HG02840 (cell line): ENCODE measurements around the gene KLK15.

Source experiments
- ATAC-seq: cut with Tn5 transposase; IDR thresholded peaks from one replicate; pipeline ENCODE4 v1.9.1; 2021; ENCODE audit warnings: mild to moderate bottlenecking, moderate library complexity, moderate number of reproducible peaks; ENCODE audit not compliant: unreplicated experiment, low FRiP score

The KLK15 gene, protein sequence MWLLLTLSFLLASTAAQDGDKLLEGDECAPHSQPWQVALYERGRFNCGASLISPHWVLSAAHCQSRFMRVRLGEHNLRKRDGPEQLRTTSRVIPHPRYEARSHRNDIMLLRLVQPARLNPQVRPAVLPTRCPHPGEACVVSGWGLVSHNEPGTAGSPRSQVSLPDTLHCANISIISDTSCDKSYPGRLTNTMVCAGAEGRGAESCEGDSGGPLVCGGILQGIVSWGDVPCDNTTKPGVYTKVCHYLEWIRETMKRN

DNA sequence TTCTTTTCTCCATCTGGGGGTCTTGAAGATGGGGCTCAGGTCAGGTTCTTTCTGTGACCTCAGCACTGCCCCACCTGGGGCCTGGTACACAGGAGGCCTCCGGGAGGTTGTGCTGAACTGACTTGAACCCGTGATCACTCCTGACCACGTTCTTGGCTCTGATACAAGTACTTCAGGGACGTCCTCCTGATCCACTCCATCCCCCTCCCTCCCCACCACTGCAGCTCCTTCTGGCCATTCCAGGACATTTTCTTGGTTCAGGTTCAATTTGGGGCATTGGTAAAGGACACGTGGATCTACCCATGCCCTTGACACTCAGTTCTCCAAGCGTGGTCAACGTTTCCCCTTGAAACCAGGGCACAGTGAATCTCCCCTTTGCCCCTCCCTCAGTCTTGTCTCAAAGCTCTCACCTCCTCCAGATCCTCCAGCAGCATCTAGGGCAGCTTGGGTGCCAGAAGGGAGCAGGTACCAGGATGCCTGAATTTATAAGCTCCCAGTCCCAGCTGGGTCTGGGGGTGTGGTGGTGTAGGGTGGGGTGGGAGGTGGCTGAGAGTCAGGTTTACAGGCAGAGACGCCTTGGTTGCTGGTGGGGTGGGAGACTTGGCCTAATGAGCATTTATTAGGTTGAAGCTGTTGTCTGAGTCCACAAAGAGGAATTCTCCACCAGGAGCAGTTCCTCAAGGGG, at the start of gene KLK15:
Gene KLK15, minus strand, starts transcription at position 458 of the 685 bp plus-strand sequence. CDS start 2,082 bp downstream, outside the sequence.
- ATAC-seq = no peak

DNA sequence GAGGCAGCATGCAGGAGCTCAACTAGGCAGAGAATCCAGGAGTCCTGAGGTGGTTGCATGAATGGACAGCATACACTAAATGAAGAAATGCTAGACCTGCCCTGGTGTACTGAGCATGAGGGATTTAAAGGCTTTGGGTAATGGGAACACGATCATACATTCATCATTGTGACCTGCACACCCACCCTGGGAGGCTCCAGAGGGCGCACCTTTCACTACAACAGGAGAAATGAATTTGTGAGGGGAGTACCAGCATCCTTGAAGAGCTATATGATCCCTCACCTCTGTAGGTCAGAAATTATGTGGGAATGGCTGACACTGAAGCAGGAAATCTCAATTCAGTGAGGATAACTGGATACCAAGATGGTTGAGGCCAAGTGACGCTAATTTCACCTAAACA, 48.8 kb upstream of the KLK15 start:
- ATAC-seq = no peak

DNA sequence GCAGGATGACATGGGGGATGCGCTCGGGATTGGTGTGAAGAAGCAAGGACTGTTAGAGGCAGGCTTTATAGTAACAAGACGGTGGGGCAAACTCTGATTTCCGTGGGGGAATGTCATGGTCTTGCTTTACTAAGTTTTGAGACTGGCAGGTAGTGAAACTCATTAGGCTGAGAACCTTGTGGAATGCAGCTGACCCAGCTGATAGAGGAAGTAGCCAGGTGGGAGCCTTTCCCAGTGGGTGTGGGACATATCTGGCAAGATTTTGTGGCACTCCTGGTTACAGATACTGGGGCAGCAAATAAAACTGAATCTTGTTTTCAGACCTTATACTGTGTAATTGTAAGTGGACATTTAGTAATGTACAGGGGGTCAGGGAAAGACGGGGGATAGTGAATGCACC, 46.9 kb upstream of the KLK15 start:
- ATAC-seq = no peak

DNA sequence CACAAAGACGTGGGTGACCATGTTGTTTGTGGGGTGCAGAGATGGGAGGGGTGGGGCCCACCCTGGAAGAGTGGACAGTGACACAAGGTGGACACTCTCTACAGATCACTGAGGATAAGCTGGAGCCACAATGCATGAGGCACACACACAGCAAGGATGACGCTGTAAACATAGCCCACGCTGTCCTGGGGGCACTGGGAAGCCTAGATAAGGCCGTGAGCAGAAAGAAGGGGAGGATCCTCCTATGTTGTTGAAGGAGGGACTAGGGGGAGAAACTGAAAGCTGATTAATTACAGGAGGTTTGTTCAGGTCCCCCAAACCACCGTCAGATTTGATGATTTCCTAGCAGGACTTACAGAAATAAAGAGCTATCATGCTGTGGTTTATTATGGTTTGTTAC, 45.5 kb upstream of the KLK15 start:
- ATAC-seq = no peak

DNA sequence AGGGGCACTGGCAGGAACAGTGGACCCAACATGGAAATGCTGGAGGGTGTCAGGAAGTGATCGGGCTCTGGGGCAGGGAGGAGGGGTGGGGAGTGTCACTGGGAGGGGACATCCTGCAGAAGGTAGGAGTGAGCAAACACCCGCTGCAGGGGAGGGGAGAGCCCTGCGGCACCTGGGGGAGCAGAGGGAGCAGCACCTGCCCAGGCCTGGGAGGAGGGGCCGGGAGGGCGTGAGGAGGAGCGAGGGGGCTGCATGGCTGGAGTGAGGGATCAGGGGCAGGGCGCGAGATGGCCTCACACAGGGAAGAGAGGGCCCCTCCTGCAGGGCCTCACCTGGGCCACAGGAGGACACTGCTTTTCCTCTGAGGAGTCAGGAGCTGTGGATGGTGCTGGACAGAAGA, 44.0 kb upstream of the KLK15 start:
- no peak for ATAC-seq

DNA sequence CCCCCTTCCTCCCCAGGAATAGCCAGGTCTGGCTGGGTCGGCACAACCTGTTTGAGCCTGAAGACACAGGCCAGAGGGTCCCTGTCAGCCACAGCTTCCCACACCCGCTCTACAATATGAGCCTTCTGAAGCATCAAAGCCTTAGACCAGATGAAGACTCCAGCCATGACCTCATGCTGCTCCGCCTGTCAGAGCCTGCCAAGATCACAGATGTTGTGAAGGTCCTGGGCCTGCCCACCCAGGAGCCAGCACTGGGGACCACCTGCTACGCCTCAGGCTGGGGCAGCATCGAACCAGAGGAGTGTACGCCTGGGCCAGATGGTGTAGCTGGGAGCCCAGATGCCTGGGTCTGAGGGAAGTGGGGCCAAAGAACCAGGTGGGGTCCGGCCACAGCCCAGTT, 43.1 kb upstream of the KLK15 start:
- no peak for ATAC-seq

DNA sequence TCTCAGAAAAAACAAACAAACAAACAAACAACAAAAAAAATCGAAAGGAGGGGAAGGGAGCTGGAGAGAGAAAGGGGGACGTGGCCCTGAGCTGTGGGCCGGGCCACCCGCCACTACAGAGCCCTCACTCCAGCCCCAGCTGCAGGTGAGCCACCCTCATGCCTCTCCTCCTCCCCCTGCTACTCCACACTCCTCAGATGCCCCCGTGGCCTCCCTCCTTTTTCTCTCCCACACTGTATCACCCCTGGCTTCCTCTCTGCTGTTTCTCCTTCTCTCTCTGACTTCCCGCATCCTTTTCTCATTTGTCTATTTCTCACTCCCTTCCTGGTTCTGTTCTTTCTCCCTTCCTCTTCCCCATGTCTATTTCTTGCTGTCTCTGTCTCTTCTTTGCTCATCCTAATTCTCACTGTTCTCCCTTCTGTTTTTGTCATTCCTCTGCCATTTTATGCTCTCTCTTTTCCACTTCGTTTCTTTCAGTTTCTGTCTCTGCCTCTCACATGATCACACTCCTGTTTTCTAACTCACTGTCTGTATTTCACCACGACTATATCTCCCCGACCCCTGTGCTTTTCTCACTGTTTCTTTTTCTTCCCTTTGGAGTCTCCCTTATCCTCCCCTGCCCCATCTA, 42.5 kb upstream of the KLK15 start:
- ATAC-seq = no peak

DNA sequence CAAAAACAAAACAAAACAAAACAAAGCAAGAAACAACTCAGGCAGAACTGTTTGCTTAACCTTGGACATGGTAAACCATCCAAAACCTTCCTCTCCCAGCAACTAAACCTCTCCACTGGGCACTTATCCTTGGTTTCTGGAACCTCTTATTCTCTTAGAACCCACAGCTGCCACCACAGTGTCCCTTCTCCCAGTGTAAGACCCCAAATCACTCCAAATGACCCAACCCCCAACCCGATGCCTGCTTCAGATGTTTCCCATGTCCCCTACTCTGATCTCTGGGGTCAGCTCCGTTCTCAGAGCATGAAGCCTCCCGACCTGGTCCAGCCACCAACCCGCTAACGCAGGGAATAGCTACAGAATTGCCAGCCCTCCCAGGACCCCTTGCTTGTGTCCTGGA, 40.8 kb upstream of the KLK15 start:
- ATAC-seq = no peak

DNA sequence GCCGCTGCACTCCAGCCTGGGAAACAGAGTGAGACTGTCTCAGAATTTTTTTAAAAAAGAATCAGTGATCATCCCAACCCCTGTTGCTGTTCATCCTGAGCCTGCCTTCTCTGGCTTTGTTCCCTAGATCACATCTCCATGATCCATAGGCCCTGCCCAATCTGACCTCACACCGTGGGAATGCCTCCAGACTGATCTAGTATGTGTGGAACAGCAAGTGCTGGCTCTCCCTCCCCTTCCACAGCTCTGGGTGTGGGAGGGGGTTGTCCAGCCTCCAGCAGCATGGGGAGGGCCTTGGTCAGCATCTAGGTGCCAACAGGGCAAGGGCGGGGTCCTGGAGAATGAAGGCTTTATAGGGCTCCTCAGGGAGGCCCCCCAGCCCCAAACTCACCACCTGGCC, 39.7 kb upstream of the KLK15 start, which contains the start of gene KLK2:
Gene KLK2, plus strand, starts transcription at position 384 of the 400 bp plus-strand sequence. CDS start 35 bp downstream, outside the sequence.
- no peak for ATAC-seq

DNA sequence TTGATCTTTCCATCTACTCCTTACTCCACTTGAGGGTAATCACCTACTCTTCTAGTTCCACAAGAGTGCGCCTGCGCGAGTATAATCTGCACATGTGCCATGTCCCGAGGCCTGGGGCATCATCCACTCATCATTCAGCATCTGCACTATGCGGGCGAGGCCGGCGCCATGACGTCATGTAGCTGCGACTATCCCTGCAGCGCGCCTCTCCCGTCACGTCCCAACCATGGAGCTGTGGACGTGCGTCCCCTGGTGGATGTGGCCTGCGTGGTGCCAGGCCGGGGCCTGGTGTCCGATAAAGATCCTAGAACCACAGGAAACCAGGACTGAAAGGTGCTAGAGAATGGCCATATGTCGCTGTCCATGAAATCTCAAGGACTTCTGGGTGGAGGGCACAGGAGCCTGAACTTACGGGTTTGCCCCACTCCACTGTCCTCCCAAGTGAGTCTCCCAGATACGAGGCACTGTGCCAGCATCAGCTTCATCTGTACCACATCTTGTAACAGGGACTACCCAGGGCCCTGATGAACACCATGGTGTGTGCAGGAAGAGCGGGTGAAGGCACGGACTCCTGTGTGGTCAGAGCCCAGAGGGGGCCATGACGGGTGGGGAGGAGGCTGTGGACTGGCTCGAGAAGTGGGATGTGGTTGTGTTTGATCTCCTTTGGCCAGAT, 37.2 kb upstream of the KLK15 start:
- ATAC-seq = no peak

DNA sequence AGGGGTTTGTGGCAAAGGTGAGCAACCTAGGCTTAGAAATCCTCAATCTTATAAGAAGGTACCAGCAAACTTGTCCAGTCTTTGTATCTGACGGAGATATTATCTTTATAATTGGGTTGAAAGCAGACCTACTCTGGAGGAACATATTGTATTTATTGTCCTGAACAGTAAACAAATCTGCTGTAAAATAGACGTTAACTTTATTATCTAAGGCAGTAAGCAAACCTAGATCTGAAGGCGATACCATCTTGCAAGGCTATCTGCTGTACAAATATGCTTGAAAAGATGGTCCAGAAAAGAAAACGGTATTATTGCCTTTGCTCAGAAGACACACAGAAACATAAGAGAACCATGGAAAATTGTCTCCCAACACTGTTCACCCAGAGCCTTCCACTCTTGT, 36.1 kb upstream of the KLK15 start:
- ATAC-seq = no peak

DNA sequence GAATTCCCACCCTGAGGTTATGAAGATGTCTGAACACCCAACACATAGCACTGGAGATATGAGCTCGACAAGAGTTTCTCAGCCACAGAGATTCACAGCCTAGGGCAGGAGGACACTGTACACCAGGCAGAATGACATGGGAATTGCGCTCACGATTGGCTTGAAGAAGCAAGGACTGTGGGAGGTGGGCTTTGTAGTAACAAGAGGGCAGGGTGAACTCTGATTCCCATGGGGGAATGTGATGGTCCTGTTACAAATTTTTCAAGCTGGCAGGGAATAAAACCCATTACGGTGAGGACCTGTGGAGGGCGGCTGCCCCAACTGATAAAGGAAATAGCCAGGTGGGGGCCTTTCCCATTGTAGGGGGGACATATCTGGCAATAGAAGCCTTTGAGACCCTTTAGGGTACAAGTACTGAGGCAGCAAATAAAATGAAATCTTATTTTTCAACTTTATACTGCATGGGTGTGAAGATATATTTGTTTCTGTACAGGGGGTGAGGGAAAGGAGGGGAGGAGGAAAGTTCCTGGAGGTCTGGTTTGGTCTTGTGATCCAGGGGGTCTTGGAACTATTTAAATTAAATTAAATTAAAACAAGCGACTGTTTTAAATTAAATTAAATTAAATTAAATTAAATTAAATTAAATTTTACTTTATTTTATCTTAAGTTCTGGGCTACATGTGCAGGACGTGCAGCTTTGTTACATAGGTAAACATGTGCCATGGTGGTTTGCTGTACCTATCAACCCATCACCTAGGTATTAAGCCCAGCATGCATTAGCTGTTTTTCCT, 28.3 kb upstream of the KLK15 start:
- no peak for ATAC-seq

DNA sequence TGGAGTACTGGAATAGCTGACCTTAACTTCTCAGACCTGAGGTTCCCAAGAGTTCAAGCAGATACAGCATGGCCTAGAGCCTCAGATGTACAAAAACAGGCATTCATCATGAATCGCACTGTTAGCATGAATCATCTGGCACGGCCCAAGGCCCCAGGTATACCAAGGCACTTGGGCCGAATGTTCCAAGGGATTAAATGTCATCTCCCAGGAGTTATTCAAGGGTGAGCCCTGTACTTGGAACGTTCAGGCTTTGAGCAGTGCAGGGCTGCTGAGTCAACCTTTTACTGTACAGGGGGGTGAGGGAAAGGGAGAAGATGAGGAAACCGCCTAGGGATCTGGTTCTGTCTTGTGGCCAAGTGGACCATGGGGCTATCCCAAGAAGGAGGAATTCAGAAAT, 27.6 kb upstream of the KLK15 start:
- no peak for ATAC-seq

DNA sequence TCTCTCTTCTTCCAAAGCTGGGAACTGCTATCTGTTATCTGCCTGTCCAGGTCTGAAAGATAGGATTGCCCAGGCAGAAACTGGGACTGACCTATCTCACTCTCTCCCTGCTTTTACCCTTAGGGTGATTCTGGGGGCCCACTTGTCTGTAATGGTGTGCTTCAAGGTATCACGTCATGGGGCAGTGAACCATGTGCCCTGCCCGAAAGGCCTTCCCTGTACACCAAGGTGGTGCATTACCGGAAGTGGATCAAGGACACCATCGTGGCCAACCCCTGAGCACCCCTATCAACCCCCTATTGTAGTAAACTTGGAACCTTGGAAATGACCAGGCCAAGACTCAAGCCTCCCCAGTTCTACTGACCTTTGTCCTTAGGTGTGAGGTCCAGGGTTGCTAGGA, 26.5 kb upstream of the KLK15 start:
- ATAC-seq = no peak

DNA sequence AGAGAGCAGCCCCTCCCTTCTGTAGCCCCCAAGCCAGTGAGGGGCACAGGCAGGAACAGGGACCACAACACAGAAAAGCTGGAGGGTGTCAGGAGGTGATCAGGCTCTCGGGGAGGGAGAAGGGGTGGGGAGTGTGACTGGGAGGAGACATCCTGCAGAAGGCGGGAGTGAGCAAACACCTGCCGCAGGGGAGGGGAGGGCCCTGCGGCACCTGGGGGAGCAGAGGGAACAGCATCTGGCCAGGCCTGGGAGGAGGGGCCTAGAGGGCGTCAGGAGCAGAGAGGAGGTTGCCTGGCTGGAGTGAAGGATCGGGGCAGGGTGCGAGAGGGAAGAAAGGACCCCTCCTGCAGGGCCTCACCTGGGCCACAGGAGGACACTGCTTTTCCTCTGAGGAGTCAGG, 25.5 kb upstream of the KLK15 start:
- ATAC-seq = no peak

DNA sequence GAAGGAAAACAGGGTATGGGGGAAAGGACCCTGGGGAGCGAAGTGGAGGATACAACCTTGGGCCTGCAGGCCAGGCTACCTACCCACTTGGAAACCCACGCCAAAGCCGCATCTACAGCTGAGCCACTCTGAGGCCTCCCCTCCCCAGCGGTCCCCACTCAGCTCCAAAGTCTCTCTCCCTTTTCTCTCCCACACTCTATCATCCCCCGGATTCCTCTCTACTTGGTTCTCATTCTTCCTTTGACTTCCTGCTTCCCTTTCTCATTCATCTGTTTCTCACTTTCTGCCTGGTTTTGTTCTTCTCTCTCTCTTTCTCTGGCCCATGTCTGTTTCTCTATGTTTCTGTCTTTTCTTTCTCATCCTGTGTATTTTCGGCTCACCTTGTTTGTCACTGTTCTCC, 24.0 kb upstream of the KLK15 start:
- no peak for ATAC-seq

DNA sequence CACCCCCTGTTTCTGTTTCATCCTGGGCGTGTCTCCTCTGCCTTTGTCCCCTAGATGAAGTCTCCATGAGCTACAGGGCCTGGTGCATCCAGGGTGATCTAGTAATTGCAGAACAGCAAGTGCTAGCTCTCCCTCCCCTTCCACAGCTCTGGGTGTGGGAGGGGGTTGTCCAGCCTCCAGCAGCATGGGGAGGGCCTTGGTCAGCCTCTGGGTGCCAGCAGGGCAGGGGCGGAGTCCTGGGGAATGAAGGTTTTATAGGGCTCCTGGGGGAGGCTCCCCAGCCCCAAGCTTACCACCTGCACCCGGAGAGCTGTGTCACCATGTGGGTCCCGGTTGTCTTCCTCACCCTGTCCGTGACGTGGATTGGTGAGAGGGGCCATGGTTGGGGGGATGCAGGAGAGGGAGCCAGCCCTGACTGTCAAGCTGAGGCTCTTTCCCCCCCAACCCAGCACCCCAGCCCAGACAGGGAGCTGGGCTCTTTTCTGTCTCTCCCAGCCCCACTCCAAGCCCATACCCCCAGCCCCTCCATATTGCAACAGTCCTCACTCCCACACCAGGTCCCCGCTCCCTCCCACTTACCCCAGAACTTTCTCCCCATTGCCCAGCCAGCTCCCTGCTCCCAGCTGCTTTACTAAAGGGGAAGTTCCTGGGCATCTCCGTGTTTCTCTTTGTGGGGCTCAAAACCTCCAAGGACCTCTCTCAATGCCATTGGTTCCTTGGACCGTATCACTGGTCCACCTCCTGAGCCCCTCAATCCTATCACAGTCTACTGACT, 21.4 kb upstream of the KLK15 start, which contains the start of gene KLK3:
Gene KLK3, plus strand, starts transcription at position 280 of the 775 bp plus-strand sequence. Its CDS starts 41 bp downstream, at position 321.
- ATAC-seq = no peak

DNA sequence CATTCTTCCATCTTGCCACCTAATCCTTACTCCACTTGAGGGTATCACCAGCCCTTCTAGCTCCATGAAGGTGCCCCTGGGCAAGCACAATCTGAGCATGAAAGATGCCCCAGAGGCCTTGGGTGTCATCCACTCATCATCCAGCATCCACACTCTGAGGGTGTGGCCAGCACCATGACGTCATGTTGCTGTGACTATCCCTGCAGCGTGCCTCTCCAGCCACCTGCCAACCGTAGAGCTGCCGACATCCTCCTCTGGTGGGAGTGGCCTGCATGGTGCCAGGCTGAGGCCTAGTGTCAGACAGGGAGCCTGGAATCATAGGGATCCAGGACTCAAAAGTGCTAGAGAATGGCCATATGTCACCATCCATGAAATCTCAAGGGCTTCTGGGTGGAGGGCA, 18.2 kb upstream of the KLK15 start:
- ATAC-seq = no peak

DNA sequence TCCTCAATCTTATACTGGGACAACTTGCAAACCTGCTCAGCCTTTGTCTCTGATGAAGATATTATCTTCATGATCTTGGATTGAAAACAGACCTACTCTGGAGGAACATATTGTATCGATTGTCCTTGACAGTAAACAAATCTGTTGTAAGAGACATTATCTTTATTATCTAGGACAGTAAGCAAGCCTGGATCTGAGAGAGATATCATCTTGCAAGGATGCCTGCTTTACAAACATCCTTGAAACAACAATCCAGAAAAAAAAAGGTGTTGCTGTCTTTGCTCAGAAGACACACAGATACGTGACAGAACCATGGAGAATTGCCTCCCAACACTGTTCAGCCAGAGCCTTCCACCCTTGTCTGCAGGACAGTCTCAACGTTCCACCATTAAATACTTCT, 17.4 kb upstream of the KLK15 start:
- ATAC-seq = no peak
